ENCODE data around the gene EIF2S2. TPM values are rescaled to one million over a fixed set of nuclear protein-coding genes. Genes with fewer than 3 reads are reported as not detected.

The EIF2S2 gene
- total RNA-seq, 6 experiments from 2014 or later = 16.7 to 50.6 (median 30.8) TPM

- Histone ChIP-seq H3K27me3 (no peaks in the 10 kb centered on the region), H3K4me3 (no peak overlapping the region), H3K36me3 (peaks cover 0 to 27% (median 9%) of the 10 kb centered on the region in 4 donors), H3K9me3 (no peaks in the 10 kb centered on the region), H3K27ac (no peak overlapping the region), H3K4me1 (no peaks in the 10 kb centered on the region)
- no peak for DNase-seq
- WGBS (ENCODE audit: insufficient coverage, low coverage, low lambda C conversion rate, missing lambda C conversion rate) = 91% methylated on average over 5 of the region's 9 CpGs
- intact Hi-C loops (cut with DNase I) = no loop called here
- ATAC-seq = no peak
- no peak for TF ChIP-seq CTCF (IDR thresholded peaks at IDR 0.05)
- TF ChIP-seq POLR2A (IDR thresholded peaks at IDR 0.05) = no peak
Measured at GRCh38 chr20:34084227-34084923, 27.7 kb downstream of the EIF2S2 start.

GRCh38 chr20:34083781-34084180, 28.3 kb downstream of the EIF2S2 start:
- Histone ChIP-seq H3K27ac (no peak overlapping the region), H3K4me3 (no peak overlapping the region), H3K36me3 (peaks cover 0 to 21% (median 6%) of the 10 kb centered on the region in 4 donors), H3K9me3 (no peaks in the 10 kb centered on the region), H3K4me1 (no peaks in the 10 kb centered on the region), H3K27me3 (no peaks in the 10 kb centered on the region)
- no peak for TF ChIP-seq CTCF (IDR thresholded peaks at IDR 0.05)
- TF ChIP-seq POLR2A (IDR thresholded peaks at IDR 0.05) = no peak
- DNase-seq (no peak), ATAC-seq (no peak)
- no CpG with 5 or more reads among the region's 2 CpGs for WGBS (ENCODE audit: insufficient coverage, low coverage, low lambda C conversion rate, missing lambda C conversion rate)
- intact Hi-C loops (cut with DNase I) = no loop called here

- TF ChIP-seq CTCF (IDR thresholded peaks at IDR 0.05) = peak in 1 of 4 donors; percentile 9
- no peak for TF ChIP-seq POLR2A (IDR thresholded peaks at IDR 0.05)
- Histone ChIP-seq H3K27ac (no peak overlapping the region), H3K36me3 (peaks cover 0 to 15% (median 3%) of the 10 kb centered on the region in 4 donors), H3K4me1 (no peaks in the 10 kb centered on the region), H3K4me3 (no peak overlapping the region), H3K27me3 (no peaks in the 10 kb centered on the region), H3K9me3 (no peaks in the 10 kb centered on the region)
- DNase-seq (peak; percentile 52 to 72 (median 58)), ATAC-seq (peak; percentile 62 to 87 (median 72))
- intact Hi-C loops (cut with DNase I) = no loop called here
- 46% methylated on average over 3 of the region's 7 CpGs for WGBS (ENCODE audit: insufficient coverage, low coverage, low lambda C conversion rate, missing lambda C conversion rate)
Measured at GRCh38 chr20:34083137-34083536, 28.9 kb downstream of the EIF2S2 start.

- no CpG with 5 or more reads among the region's 8 CpGs for WGBS (ENCODE audit: insufficient coverage, low coverage, low lambda C conversion rate, missing lambda C conversion rate)
- DNase-seq (no peak), ATAC-seq (no peak)
- intact Hi-C loops (cut with DNase I) = no loop called here
- Histone ChIP-seq H3K4me3 (no peak overlapping the region), H3K27ac (no peak overlapping the region), H3K27me3 (no peaks in the 10 kb centered on the region), H3K36me3 (peaks cover 0 to 17% (median 0%) of the 10 kb centered on the region in 4 donors), H3K4me1 (no peaks in the 10 kb centered on the region), H3K9me3 (no peaks in the 10 kb centered on the region)
- TF ChIP-seq CTCF (IDR thresholded peaks at IDR 0.05) (no peak), POLR2A (IDR thresholded peaks at IDR 0.05) (no peak)
Measured at GRCh38 chr20:34082232-34082887, 29.7 kb downstream of the EIF2S2 start.
